Memory B cell (primary cell): Measurements from ENCODE around the gene SCNN1B.
"Not testable (repeated sequence)": the region's sequence is repeated elsewhere in the genome, so short reads cannot be mapped to it uniquely, and the experiment has no call there.

Experiments used
- ATAC-seq: fragments of 150-1000 bp; cut with Tn5 transposase; 2 replicates; pipeline ENCODE4 v1.10.0; 2021; ENCODE audit warnings: low read depth, mild to moderate bottlenecking, moderate library complexity
- DNase-seq, 2 donors: peaks; one replicate each; pipeline ENCODE4 v3.0.0; 2022; ENCODE audit warnings: low spot score in 2 of 2
- H3K27ac Mint-ChIP-seq: one replicate; pipeline ENCODE4 v1.8.0; 2022; ENCODE audit warnings: mild to moderate bottlenecking, moderate library complexity, mixed read lengths
- H3K27me3 Mint-ChIP-seq: one replicate; pipeline ENCODE4 v1.8.0; 2022; ENCODE audit warnings: mixed read lengths
- H3K36me3 Mint-ChIP-seq: one replicate; pipeline ENCODE4 v1.8.0; 2022; ENCODE audit warnings: mild to moderate bottlenecking, mixed read lengths
- H3K4me1 Mint-ChIP-seq: one replicate; pipeline ENCODE4 v1.8.0; 2022; ENCODE audit warnings: mixed read lengths
- H3K4me3 Mint-ChIP-seq: one replicate; pipeline ENCODE4 v1.8.0; 2022; ENCODE audit warnings: mild to moderate bottlenecking, moderate library complexity, mixed read lengths
- H3K9me3 Mint-ChIP-seq: one replicate; pipeline ENCODE4 v1.8.0; 2022; ENCODE audit warnings: mixed read lengths

The SCNN1B gene

DNA sequence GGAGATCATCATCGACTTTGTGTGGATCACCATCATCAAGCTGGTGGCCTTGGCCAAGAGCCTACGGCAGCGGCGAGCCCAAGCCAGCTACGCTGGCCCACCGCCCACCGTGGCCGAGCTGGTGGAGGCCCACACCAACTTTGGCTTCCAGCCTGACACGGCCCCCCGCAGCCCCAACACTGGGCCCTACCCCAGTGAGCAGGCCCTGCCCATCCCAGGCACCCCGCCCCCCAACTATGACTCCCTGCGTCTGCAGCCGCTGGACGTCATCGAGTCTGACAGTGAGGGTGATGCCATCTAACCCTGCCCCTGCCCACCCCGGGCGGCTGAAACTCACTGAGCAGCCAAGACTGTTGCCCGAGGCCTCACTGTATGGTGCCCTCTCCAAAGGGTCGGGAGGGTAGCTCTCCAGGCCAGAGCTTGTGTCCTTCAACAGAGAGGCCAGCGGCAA is 78.4 kb downstream of the SCNN1B start:
- H3K27ac Mint-ChIP-seq = no peak overlapping the region

DNA sequence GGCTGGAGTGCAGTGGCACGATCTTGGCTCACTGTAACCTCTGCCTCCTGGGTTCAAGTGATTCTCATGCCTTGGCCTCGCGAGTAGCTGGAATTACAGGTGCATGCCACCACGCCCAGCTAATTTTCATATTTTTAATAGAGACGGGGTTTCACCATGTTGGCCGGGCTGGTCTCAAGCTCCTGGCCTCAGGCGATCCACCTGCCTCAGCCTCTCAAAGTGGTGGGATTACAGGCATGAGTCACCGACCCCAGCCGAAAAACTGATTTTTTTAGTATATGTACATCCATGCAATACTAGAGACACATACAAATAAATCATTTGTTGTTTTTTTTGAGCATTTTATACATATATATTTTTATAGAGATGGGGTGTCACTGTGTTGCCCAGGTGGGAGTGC is 79.6 kb downstream of the SCNN1B start:
- H3K27me3 Mint-ChIP-seq, H3K27ac Mint-ChIP-seq, H3K4me1 Mint-ChIP-seq, ATAC-seq, H3K9me3 Mint-ChIP-seq, H3K36me3 Mint-ChIP-seq, H3K4me3 Mint-ChIP-seq, DNase-seq: not testable (repeated sequence)

More for the DNA sequence above, 78.4 kb downstream of the SCNN1B start:
- H3K9me3 Mint-ChIP-seq = peaks cover 2% of the 10 kb centered on the region
- DNase-seq (no peak), ATAC-seq (no peak)
- no peaks in the 10 kb centered on the region for H3K36me3 Mint-ChIP-seq
- peaks cover 3% of the 10 kb centered on the region for H3K4me1 Mint-ChIP-seq
- peaks cover 10% of the 10 kb centered on the region for H3K27me3 Mint-ChIP-seq
- H3K4me3 Mint-ChIP-seq = no peak overlapping the region

DNA sequence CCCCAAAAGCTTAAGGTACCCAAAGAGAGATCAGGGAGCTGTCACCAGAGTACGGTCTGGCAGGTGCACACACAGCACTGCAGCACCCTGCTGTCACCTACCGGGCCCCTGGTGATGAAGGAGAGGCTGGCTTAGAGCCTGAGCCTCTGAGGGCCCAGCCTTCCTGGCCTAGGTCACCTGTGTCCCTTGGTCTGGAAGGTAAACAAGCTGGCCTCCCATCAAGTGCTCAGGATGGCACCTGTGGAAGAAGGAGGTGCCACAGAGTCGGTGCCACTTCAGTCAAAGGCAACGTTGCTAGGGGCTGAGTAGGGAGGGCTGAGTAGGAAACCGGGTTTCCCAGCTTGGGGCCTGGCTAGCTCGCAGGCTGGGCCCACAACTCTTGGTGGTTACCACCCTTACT is 80.2 kb downstream of the SCNN1B start:
- Mint-ChIP-seq H3K27ac (no peak overlapping the region), H3K27me3 (peaks cover 9% of the 10 kb centered on the region), H3K4me3 (no peak overlapping the region), H3K36me3 (no peaks in the 10 kb centered on the region), H3K4me1 (peaks cover 3% of the 10 kb centered on the region), H3K9me3 (peaks cover 2% of the 10 kb centered on the region)
- DNase-seq (no peak), ATAC-seq (no peak)

GRCh38 chr16:23383881-23384280 is 81.8 kb downstream of the SCNN1B start:
- Mint-ChIP-seq H3K4me1 (peaks cover 2% of the 10 kb centered on the region), H3K4me3 (no peak overlapping the region), H3K36me3 (peaks cover 6% of the 10 kb centered on the region), H3K9me3 (no peaks in the 10 kb centered on the region), H3K27me3 (peaks cover 4% of the 10 kb centered on the region), H3K27ac (no peak overlapping the region)
- ATAC-seq (no peak), DNase-seq (no peak)

DNA sequence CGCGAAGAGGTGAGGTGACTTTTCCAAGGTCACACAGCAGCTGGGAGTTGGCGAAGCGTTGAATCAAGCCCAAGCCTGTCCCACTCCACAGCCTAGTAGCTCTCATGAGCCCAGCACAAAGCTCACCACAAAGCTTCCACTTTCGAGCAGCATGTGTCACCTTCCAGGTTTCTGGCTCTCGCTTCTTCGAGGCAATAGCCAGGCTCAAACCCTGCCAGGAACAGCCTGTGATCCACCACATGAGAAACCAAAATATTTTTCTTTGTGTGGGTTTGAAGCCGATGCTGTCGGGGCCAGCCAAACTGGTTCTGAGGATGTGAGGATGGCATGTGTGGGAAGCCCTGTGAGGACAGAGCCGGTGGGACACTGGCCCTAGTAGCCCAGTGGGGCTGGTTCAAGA is 82.8 kb downstream of the SCNN1B start:
- Mint-ChIP-seq H3K27me3 (no peaks in the 10 kb centered on the region), H3K9me3 (no peaks in the 10 kb centered on the region), H3K27ac (no peak overlapping the region), H3K4me1 (no peaks in the 10 kb centered on the region), H3K36me3 (peaks cover 10% of the 10 kb centered on the region), H3K4me3 (no peak overlapping the region)
- ATAC-seq (no peak), DNase-seq (no peak)

GRCh38 chr16:23385441-23385840 is 83.3 kb downstream of the SCNN1B start:
- Mint-ChIP-seq H3K4me1 (no peaks in the 10 kb centered on the region), H3K27me3 (no peaks in the 10 kb centered on the region), H3K27ac (no peak overlapping the region), H3K36me3 (peaks cover 12% of the 10 kb centered on the region), H3K4me3 (no peak overlapping the region), H3K9me3 (no peaks in the 10 kb centered on the region)
- DNase-seq = no peak
- no peak for ATAC-seq

DNA sequence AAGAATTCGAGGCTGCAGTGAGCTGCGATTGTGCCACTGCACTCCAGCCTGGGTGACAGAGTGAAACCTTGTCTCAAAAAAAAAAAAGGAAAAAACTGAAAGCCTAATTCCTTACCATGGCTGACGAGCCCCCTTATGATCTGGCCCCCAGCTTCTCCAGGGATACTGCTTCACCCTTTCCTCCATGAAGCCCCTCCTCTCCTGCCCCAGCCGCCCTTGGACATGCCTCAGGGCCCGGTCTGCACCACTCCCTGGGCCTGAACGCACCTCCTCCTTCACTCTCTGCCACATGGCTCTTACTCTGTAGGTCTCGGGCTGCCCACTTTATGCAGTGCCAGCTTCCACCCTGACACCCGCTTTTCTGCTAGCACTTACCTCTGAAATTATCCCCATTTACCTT is 85.6 kb downstream of the SCNN1B start:
- no peak for ATAC-seq
- Mint-ChIP-seq H3K36me3 (peaks cover 23% of the 10 kb centered on the region), H3K9me3 (no peaks in the 10 kb centered on the region), H3K27ac (no peak overlapping the region), H3K4me3 (no peak overlapping the region), H3K4me1 (no peaks in the 10 kb centered on the region), H3K27me3 (no peaks in the 10 kb centered on the region)
- DNase-seq = no peak

GRCh38 chr16:23388786-23389185 is 86.7 kb downstream of the SCNN1B start:
- peaks cover 23% of the 10 kb centered on the region for H3K36me3 Mint-ChIP-seq

GRCh38 chr16:23389201-23389600 is 87.1 kb downstream of the SCNN1B start:
- Mint-ChIP-seq H3K27me3 (no peaks in the 10 kb centered on the region), H3K4me3 (no peak overlapping the region), H3K4me1 (no peaks in the 10 kb centered on the region), H3K36me3 (peaks cover 23% of the 10 kb centered on the region), H3K27ac (no peak overlapping the region), H3K9me3 (no peaks in the 10 kb centered on the region)
- DNase-seq = no peak
- ATAC-seq = no peak

More at GRCh38 chr16:23388786-23389185, 86.7 kb downstream of the SCNN1B start:
- H3K9me3 Mint-ChIP-seq = no peaks in the 10 kb centered on the region
- H3K4me3 Mint-ChIP-seq = no peak overlapping the region
- DNase-seq (no peak), ATAC-seq (no peak)
- no peak overlapping the region for H3K27ac Mint-ChIP-seq
- H3K4me1 Mint-ChIP-seq = no peaks in the 10 kb centered on the region
- H3K27me3 Mint-ChIP-seq = no peaks in the 10 kb centered on the region

- H3K27me3 Mint-ChIP-seq, H3K9me3 Mint-ChIP-seq, H3K4me1 Mint-ChIP-seq, H3K27ac Mint-ChIP-seq, H3K4me3 Mint-ChIP-seq, ATAC-seq, DNase-seq: not testable (repeated sequence)
- peaks cover 23% of the 10 kb centered on the region for H3K36me3 Mint-ChIP-seq
Measured at GRCh38 chr16:23389936-23390335, 87.8 kb downstream of the SCNN1B start.

GRCh38 chr16:23391381-23392222 is 89.5 kb downstream of the SCNN1B start:
- Mint-ChIP-seq H3K9me3 (no peaks in the 10 kb centered on the region), H3K27ac (no peak overlapping the region), H3K4me1 (no peaks in the 10 kb centered on the region), H3K27me3 (no peaks in the 10 kb centered on the region), H3K36me3 (peaks cover 23% of the 10 kb centered on the region), H3K4me3 (no peak overlapping the region)
- no peak for DNase-seq
- ATAC-seq = no peak

- no peaks in the 10 kb centered on the region for H3K9me3 Mint-ChIP-seq
- ATAC-seq = no peak
Measured at GRCh38 chr16:23392223-23392600, 90.1 kb downstream of the SCNN1B start.

GRCh38 chr16:23394141-23394831 is 92.2 kb downstream of the SCNN1B start:
- peaks cover 26% of the 10 kb centered on the region for H3K36me3 Mint-ChIP-seq
- H3K27me3 Mint-ChIP-seq = no peaks in the 10 kb centered on the region
- H3K4me3 Mint-ChIP-seq = no peak overlapping the region
- H3K4me1 Mint-ChIP-seq = no peaks in the 10 kb centered on the region
- DNase-seq (no peak), ATAC-seq (no peak)
- H3K27ac Mint-ChIP-seq = no peak overlapping the region
- H3K9me3 Mint-ChIP-seq = no peaks in the 10 kb centered on the region

More at GRCh38 chr16:23392223-23392600, 90.1 kb downstream of the SCNN1B start:
- no peak overlapping the region for H3K27ac Mint-ChIP-seq
- no peaks in the 10 kb centered on the region for H3K4me1 Mint-ChIP-seq
- no peak overlapping the region for H3K4me3 Mint-ChIP-seq
- no peak for DNase-seq
- H3K27me3 Mint-ChIP-seq = no peaks in the 10 kb centered on the region
- H3K36me3 Mint-ChIP-seq = peaks cover 25% of the 10 kb centered on the region

GRCh38 chr16:23395732-23396131 is 93.6 kb downstream of the SCNN1B start:
- DNase-seq (no peak), ATAC-seq (no peak)
- Mint-ChIP-seq H3K36me3 (peaks cover 32% of the 10 kb centered on the region), H3K27me3 (no peaks in the 10 kb centered on the region), H3K27ac (no peak overlapping the region), H3K9me3 (no peaks in the 10 kb centered on the region), H3K4me3 (no peak overlapping the region), H3K4me1 (no peaks in the 10 kb centered on the region)
